GM12878 (cell line): ENCODE results near the gene BCKDHA. TPM values are rescaled to one million over a fixed set of nuclear protein-coding genes. Genes with fewer than 3 reads are reported as not detected.
"Not testable (repeated sequence)": the region's sequence is repeated elsewhere in the genome, so short reads cannot be mapped to it uniquely, and the experiment has no call there.

Experiments used
- ATAC-seq: fragments of 200-7000 bp; cut with Tn5 transposase; 3 replicates; pipeline ENCODE4 v1.9.1; 2020; ENCODE audit warnings: mild to moderate bottlenecking, moderate library complexity
- BruUV-seq: library from RNA; stranded (reverse); fragments of 400-500 nt; replicated peaks from 2 replicates; lab custom pipeline; 2021; lab: Mats Ljungman, UMichigan
- CTCF ChIA-PET: fragments of 300-600 bp; sonication (Branson Sonifier 250); formaldehyde crosslinking; extraction: SDS; loops from one replicate; lab custom pipeline; 2021; ENCODE audit warnings: inconsistent platforms; lab: Yijun Ruan, JAX
- POLR2A ChIA-PET: fragments of 350-600 bp; formaldehyde crosslinking; extraction: SDS; loops from one replicate; lab custom pipeline; 2021; ENCODE audit warnings: inconsistent platforms; lab: Charles Lee
- RAD21 ChIA-PET: fragments of 300-600 bp; sonication (Branson Sonifier 250); formaldehyde crosslinking; loops from one replicate; lab custom pipeline; 2023; ENCODE audit warnings: antibody characterized with exemption; ENCODE audit not compliant: unreplicated experiment; lab: Charles Lee
- SMC1A ChIA-PET: fragments of 300-600 bp; sonication (Branson Sonifier 250); formaldehyde crosslinking; loops from one replicate; lab custom pipeline; 2023; ENCODE audit not compliant: unreplicated experiment, uncharacterized antibody; lab: Charles Lee
- DNase-seq: peaks from one replicate; pipeline ENCODE4 v3.0.0-alpha.2; 2011; ENCODE audit warnings: low read depth, low spot score
- FAIRE-seq: peaks from 3 replicates; lab custom pipeline; 2011; peaks lifted over from hg19 to GRCh38; lab: Jason Lieb, UNC
- H2AFZ ChIP-seq: 2 replicates; pipeline ENCODE4 v1.6.0; 2011; ENCODE audit warnings: low read depth, low read length, control low read depth; ENCODE audit not compliant: control insufficient read depth
- H3K27ac ChIP-seq: 2 replicates; pipeline ENCODE4 v1.5.1; 2011; ENCODE audit warnings: control low read depth; ENCODE audit not compliant: control insufficient read depth, insufficient read depth
- H3K27me3 ChIP-seq, 2 experiments: replicated peaks in 1 of 2; 2 replicates each; pipeline versions ENCODE4 v1.6.0 to v1.6.1; 2011; ENCODE audit warnings: low read length in 1 of 2; ENCODE audit not compliant: control insufficient read depth in 2 of 2, insufficient read depth in 2 of 2
- H3K36me3 ChIP-seq, 2 experiments: 2 replicates each; pipeline ENCODE4 v1.5.1; 2011; ENCODE audit warnings: low read length in 1 of 2; ENCODE audit not compliant: control insufficient read depth in 2 of 2, insufficient read depth in 2 of 2
- H3K4me1 ChIP-seq: 2 replicates; pipeline ENCODE4 v1.6.1; 2011; ENCODE audit warnings: mild to moderate bottlenecking, low read length, moderate library complexity, mixed read lengths; ENCODE audit not compliant: control insufficient read depth, insufficient read depth
- H3K4me2 ChIP-seq: 2 replicates; pipeline ENCODE4 v1.6.0; 2011; ENCODE audit warnings: control low read depth; ENCODE audit not compliant: control insufficient read depth, insufficient read depth
- H3K4me3 ChIP-seq: fragments of 200-600 bp; sonication (generic); 2 replicates; pipeline ENCODE4 v1.5.1; 2016
- H3K79me2 ChIP-seq: 2 replicates; pipeline ENCODE4 v1.6.0; 2011; ENCODE audit warnings: low read length; ENCODE audit not compliant: control insufficient read depth, insufficient read depth
- H3K9ac ChIP-seq: 2 replicates; pipeline ENCODE4 v1.8.0; 2011; ENCODE audit warnings: low read length, control low read depth, mixed read lengths; ENCODE audit not compliant: control insufficient read depth, insufficient read depth
- H3K9me3 ChIP-seq: replicated peaks from 3 replicates; pipeline ENCODE4 v1.5.1; 2011; ENCODE audit warnings: mild to moderate bottlenecking, low read length; ENCODE audit not compliant: control insufficient read depth, insufficient read depth
- H4K20me1 ChIP-seq: 2 replicates; pipeline ENCODE4 v1.6.0; 2011; ENCODE audit not compliant: control insufficient read depth, insufficient read depth
- CTCF ChIP-seq, 3 experiments: IDR thresholded peaks in 2 of 3; conservative IDR thresholded peaks in 1 of 3; 2 replicates each; pipeline ENCODE4 v1.5.1; 2011; ENCODE audit warnings: low read depth in 3 of 3, low read length in 3 of 3, mild to moderate bottlenecking in 3 of 3, control low read depth in 2 of 3, moderate library complexity in 2 of 3, inconsistent platforms in 1 of 3, mixed read lengths in 1 of 3; ENCODE audit not compliant: control insufficient read depth in 2 of 3, insufficient read depth in 1 of 3; ENCODE audit errors: extremely low read depth in 1 of 3
- RAD21 ChIP-seq: IDR thresholded peaks from 2 replicates; pipeline ENCODE4 v1.6.1; 2011; ENCODE audit warnings: mild to moderate bottlenecking, low read depth, low read length, moderate library complexity; ENCODE audit not compliant: insufficient read depth
- SKIL ChIP-seq: fragments of 450-650 bp; IDR thresholded peaks from 2 replicates; pipeline ENCODE4 v1.6.1; 2017; ENCODE audit warnings: mild to moderate bottlenecking, low read depth, inconsistent platforms; ENCODE audit not compliant: poor library complexity, severe bottlenecking
- WGBS: methylation state at CpG from one replicate; pipeline ENCODE4 v1.1.6; 2016; ENCODE audit warnings: low lambda C conversion rate; ENCODE audit not compliant: insufficient replicate concordance, insufficient coverage; ENCODE audit errors: missing lambda C conversion rate; 5-methylcytosine and 5-hydroxymethylcytosine counted together
- in situ Hi-C: fragments of 300-500 bp; cut with MboI; formaldehyde crosslinking; loops from 9 replicates; pipeline ENCODE4 v1.14.3; 2018; ENCODE audit warnings: mixed read lengths
- intact Hi-C: fragments of 100-400 bp; cut with micrococcal nuclease; formaldehyde crosslinking; loops from one replicate; pipeline ENCODE4 v1.14.2; 2022; ENCODE audit not compliant: unreplicated experiment
- polyA plus RNA-seq, 11 experiments: library from polyadenylated mRNA; depleted of rRNA in 4 of 11; unstranded in 6 of 11; stranded (reverse) in 5 of 11; fragments of >200 nt; fragmentation: Nextera tagmentation in 4 of 11; fragmentation: Illumina TruSeq in 1 of 11; extraction: Ambion mirVana in 4 of 11; extraction: Trizol in 1 of 11; gene quantifications; 1 replicate in 1 of 11; 2 replicates in 10 of 11; pipeline versions ENCODE4 v1.2.1 to v1.2.3, GENCODE V29; 2011 to 2016; ENCODE audit warnings: inconsistent platforms in 2 of 11, missing spikeins in 2 of 11, low read depth in 1 of 11
- total RNA-seq, 4 experiments: library from RNA; depleted of rRNA in 3 of 4; stranded (reverse); fragments of >200 nt in 3 of 4; fragmentation: Illumina TruSeq in 1 of 4; extraction: Trizol in 1 of 4; gene quantifications; 2 replicates each; pipeline versions ENCODE4 v1.2.1 to v1.2.3, GENCODE V29; 2013 to 2021

The BCKDHA gene
- total and polyA plus RNA-seq, 10 of the 15 experiments (the other 5 are each of a cell fraction or from before 2014, with no cell fraction given): 9.9 to 107 (median 46.4) TPM

- in situ Hi-C loops (no loop called here), intact Hi-C loops (no loop called here)
- no TSS peak for BruUV-seq
- Histone ChIP-seq H3K79me2 (peaks cover 5% of the 10 kb centered on the region), H3K4me1 (peaks cover 18% of the 10 kb centered on the region)
- ATAC-seq: peak; percentile 71
- RAD21 ChIA-PET: interaction anchor here (0.6 to 1.3 kb wide), 7 partner anchors 19 to 589 kb away, joined by 3 to 4 read pairs (median 3); partner anchors contain the start of gene B9D2
- CTCF ChIA-PET: interaction anchor here (0.6 to 1.5 kb wide), 10 partner anchors 9 to 716 kb away, joined by 3 to 7 read pairs (median 4); partner anchors contain the start of gene DMAC2
- no peak for DNase-seq
- no peak for FAIRE-seq
- TF ChIP-seq SKIL: no peak
- peak; percentile 30; the same call in 1 of the 2 replicates for TF ChIP-seq RAD21
- TF ChIP-seq CTCF (IDR thresholded peaks at IDR 0.05 in 2 of 3, conservative IDR thresholded peaks at IDR 0.05 in 1 of 3; ENCODE audit: control insufficient read depth in 2 of 3, extremely low read depth in 1 of 3, insufficient read depth in 1 of 3, low read depth in 3 of 3, low read length in 3 of 3): peak in 2 of 3 experiments; percentile 35; a peak in 2 of 6 replicates
- TF ChIP-seq, all 136 proteins: peak for 2
- Histone ChIP-seq H3K9ac (no peak overlapping the region), H3K9me3 (no peaks in the 10 kb centered on the region), H4K20me1 (no peaks in the 10 kb centered on the region), H3K4me2 (no peak overlapping the region), H2AFZ (no peak overlapping the region), H3K27ac (no peak overlapping the region), H3K36me3 (peaks cover 0 to 3% of the 10 kb centered on the region in 2 experiments; a peak in 3 of 4 replicates), H3K4me3 (no peak overlapping the region), H3K27me3 (no peaks in the 10 kb centered on the region)
- SMC1A ChIA-PET: interaction anchor here (0.6 to 1.9 kb wide), 6 partner anchors 10 to 40 kb away, joined by 3 to 6 read pairs (median 4); partner anchors contain the start of gene DMAC2
- 33% methylated on average over 3 of the region's 4 CpGs for WGBS
- POLR2A ChIA-PET: interaction anchor here (0.6 to 1.4 kb wide), 4 partner anchors 9 to 30 kb away, joined by 3 to 4 read pairs (median 4); no protein-coding TSS in a partner anchor
Measured at GRCh38 chr19:41408256-41408655, 10.6 kb downstream of the BCKDHA start.

- BruUV-seq, FAIRE-seq, H3K27me3 ChIP-seq, H3K9ac ChIP-seq, ATAC-seq, H3K79me2 ChIP-seq, in situ Hi-C loops, H3K36me3 ChIP-seq, H4K20me1 ChIP-seq, H3K9me3 ChIP-seq, H3K4me3 ChIP-seq, H2AFZ ChIP-seq, DNase-seq, intact Hi-C loops: not testable (repeated sequence)
- CTCF ChIA-PET: interaction anchor here (0.6 to 1.5 kb wide), 6 partner anchors 10 to 697 kb away, joined by 3 to 7 read pairs (median 4); partner anchors contain the start of gene DMAC2
- POLR2A ChIA-PET: interaction anchor here (0.8 to 1.4 kb wide), 3 partner anchors 10 to 31 kb away, joined by 3 to 4 read pairs (median 3); no protein-coding TSS in a partner anchor
- H3K4me1 ChIP-seq: peaks cover 18% of the 10 kb centered on the region
- RAD21 ChIA-PET: interaction anchor here (0.6 to 1.3 kb wide), 5 partner anchors 23 to 140 kb away, joined by 3 to 4 read pairs (median 3); partner anchors contain the start of gene B9D2
- H3K27ac ChIP-seq: peak overlapping the region; percentile 85
- 74% methylated on average over 5 of the region's 5 CpGs for WGBS
- SMC1A ChIA-PET: interaction anchor here (0.8 to 1.9 kb wide), 5 partner anchors 10 to 40 kb away, joined by 3 to 6 read pairs (median 5); partner anchors contain the start of gene DMAC2
- H3K4me2 ChIP-seq: peak overlapping the region; percentile 71; the same call in 1 of the 2 replicates
Measured at GRCh38 chr19:41408846-41409245, 11.2 kb downstream of the BCKDHA start.
